Subcutaneous adipose tissue (tissue), 4 donors: ENCODE results near the gene ADAM17. TPM values are rescaled to one million over a fixed set of nuclear protein-coding genes. Genes with fewer than 3 reads are reported as not detected.

ENCODE experiments used
- CTCF ChIP-seq: fragments of 450-650 bp; IDR thresholded peaks from one replicate; pipeline ENCODE4 v1.5.1; 2016; ENCODE audit warnings: low read depth, mild to moderate bottlenecking, control low read depth, antibody characterized with exemption, moderate library complexity
- total RNA-seq, 4 donors: library from RNA; depleted of rRNA; stranded (reverse); fragments of >200 nt; gene quantifications; one replicate each; pipeline ENCODE4 v1.1.0, GENCODE V29; 2016

The ADAM17 gene
- total RNA-seq, 4 donors from 2014 or later = 20.7 to 58.0 (median 37.7) TPM

- TF ChIP-seq CTCF = no peak
These were observed 46.7 kb downstream of the ADAM17 start for GRCh38 chr2:9508931-9509330.

- no peak for TF ChIP-seq CTCF
These were observed 57.4 kb downstream of the ADAM17 start for GRCh38 chr2:9498210-9498609.

- no peak for TF ChIP-seq CTCF
These were observed 58.6 kb downstream of the ADAM17 start for GRCh38 chr2:9497017-9497416.

- no peak for TF ChIP-seq CTCF
These were observed 61.5 kb downstream of the ADAM17 start for GRCh38 chr2:9494081-9494480.

- no peak for TF ChIP-seq CTCF
These were observed 62.2 kb downstream of the ADAM17 start for GRCh38 chr2:9493478-9493877.

- TF ChIP-seq CTCF = no peak
These were observed 62.7 kb downstream of the ADAM17 start for GRCh38 chr2:9492927-9493326.

GRCh38 chr2:9490789-9491188 lies 64.8 kb downstream of the ADAM17 start:
- no peak for TF ChIP-seq CTCF
